BLaER1 treated with 17β-estradiol and CSF1 and Interleukin-3, amounts not matched to agents 10 nM and 100 nM (cell line): ENCODE data around the gene KCNIP4.
"Not testable (repeated sequence)": the region's sequence is repeated elsewhere in the genome, so short reads cannot be mapped to it uniquely, and the experiment has no call there.

ENCODE experiments used
- H3K27ac ChIP-seq, 11 experiments: shearing (Covaris generic); formaldehyde crosslinking; 2 replicates each; pipeline ENCODE4 v1.8.1; 2022
- H3K27me3 ChIP-seq, 11 experiments: shearing (Covaris generic); formaldehyde crosslinking; 2 replicates each; pipeline ENCODE4 v1.8.1; 2022
- H3K36me3 ChIP-seq, 11 experiments: shearing (Covaris generic); formaldehyde crosslinking; 2 replicates each; pipeline ENCODE4 v1.8.1; 2022
- H3K4me1 ChIP-seq, 10 experiments: shearing (Covaris generic); formaldehyde crosslinking; 2 replicates each; pipeline ENCODE4 v1.8.1; 2022
- H3K4me2 ChIP-seq, 11 experiments: shearing (Covaris generic); formaldehyde crosslinking; 2 replicates each; pipeline ENCODE4 v1.8.1; 2022
- H3K4me3 ChIP-seq, 10 experiments: shearing (Covaris generic); formaldehyde crosslinking; 2 replicates each; pipeline ENCODE4 v1.8.1; 2022
- H3K9ac ChIP-seq, 11 experiments: shearing (Covaris generic); formaldehyde crosslinking; 2 replicates each; pipeline ENCODE4 v1.8.1; 2022
- H3K9me3 ChIP-seq, 11 experiments: shearing (Covaris generic); formaldehyde crosslinking; replicated peaks in 1 of 11; 2 replicates each; pipeline ENCODE4 v1.8.1; 2022
- H4K20me1 ChIP-seq, 11 experiments: shearing (Covaris generic); formaldehyde crosslinking; 2 replicates each; pipeline ENCODE4 v1.8.1; 2022
- Cebpa-rat ChIP-seq, 11 experiments: shearing (Covaris generic); IDR thresholded peaks; 2 replicates each; pipeline ENCODE4 v1.8.1; 2022

The KCNIP4 gene

GRCh38 chr4:20760053-20760452 is 1188.5 kb downstream of the KCNIP4 start:
- TF ChIP-seq Cebpa-rat (IDR thresholded peaks at IDR 0.05): no peak

DNA sequence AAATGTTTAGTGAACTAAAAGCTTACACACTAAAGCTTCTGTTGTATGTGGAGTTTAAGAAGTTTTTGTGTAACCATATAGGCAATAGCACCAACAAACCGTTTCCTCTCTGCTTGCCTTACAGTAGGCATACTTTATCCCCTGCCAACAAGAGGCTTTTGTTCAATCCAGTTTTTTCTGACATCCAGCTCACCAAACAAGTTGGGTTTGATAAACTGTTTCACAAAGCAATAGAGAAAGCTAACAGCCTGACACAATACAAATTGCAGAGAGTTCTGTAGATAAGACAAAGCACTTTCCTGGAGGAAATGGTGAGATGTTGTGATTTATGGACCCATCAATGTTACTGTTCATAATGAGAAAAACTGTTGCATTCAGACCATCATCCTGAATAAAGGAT is 1194.5 kb downstream of the KCNIP4 start:
- Histone ChIP-seq H3K4me1 (no peaks in the 10 kb centered on the region), H4K20me1 (no peaks in the 10 kb centered on the region), H3K27ac (no peak overlapping the region), H3K4me2 (no peak overlapping the region), H3K4me3 (no peak overlapping the region), H3K27me3 (no peaks in the 10 kb centered on the region), H3K36me3 (peaks cover 4 to 49% (median 21%) of the 10 kb centered on the region in 11 experiments; a peak in 18 of 22 replicates), H3K9ac (no peak overlapping the region), H3K9me3 (no peaks in the 10 kb centered on the region)
- no peak for TF ChIP-seq Cebpa-rat (IDR thresholded peaks at IDR 0.05)

More at GRCh38 chr4:20760053-20760452, 1188.5 kb downstream of the KCNIP4 start:
- no peak overlapping the region for H3K4me3 ChIP-seq
- no peak overlapping the region for H3K27ac ChIP-seq
- H3K4me2 ChIP-seq: no peak overlapping the region
- H3K9ac ChIP-seq: no peak overlapping the region
- no peaks in the 10 kb centered on the region for H3K4me1 ChIP-seq
- H4K20me1 ChIP-seq: no peaks in the 10 kb centered on the region
- no peaks in the 10 kb centered on the region for H3K9me3 ChIP-seq
- H3K36me3 ChIP-seq: no peaks in the 10 kb centered on the region
- H3K27me3 ChIP-seq: no peaks in the 10 kb centered on the region

DNA sequence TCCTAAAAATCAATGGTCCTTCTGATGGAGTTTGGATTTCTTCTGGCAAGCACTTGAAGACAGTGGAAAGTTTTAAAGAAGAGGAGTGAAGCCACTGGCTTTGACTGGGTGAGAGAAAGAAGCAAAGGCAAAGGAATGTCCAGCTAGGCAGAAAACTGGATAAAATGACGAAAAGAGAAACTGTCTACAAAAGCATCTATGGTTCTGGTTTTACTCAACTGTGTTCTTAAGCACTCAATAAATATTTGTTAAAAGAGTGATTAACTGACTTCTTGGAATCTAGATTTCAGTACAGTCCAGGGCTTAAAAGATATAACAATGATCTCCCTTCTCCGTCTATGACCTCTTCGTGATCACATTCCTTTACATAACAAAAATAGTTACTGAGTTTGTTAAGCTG is 1195.9 kb downstream of the KCNIP4 start:
- H3K4me2 ChIP-seq: no peak overlapping the region
- H3K9ac ChIP-seq: no peak overlapping the region
- no peak overlapping the region for H3K4me3 ChIP-seq
- H3K4me1 ChIP-seq: no peaks in the 10 kb centered on the region
- peaks cover 8 to 49% (median 22%) of the 10 kb centered on the region in 11 experiments; a peak in 18 of 22 replicates for H3K36me3 ChIP-seq
- no peaks in the 10 kb centered on the region for H4K20me1 ChIP-seq
- H3K9me3 ChIP-seq: no peaks in the 10 kb centered on the region
- TF ChIP-seq Cebpa-rat (IDR thresholded peaks at IDR 0.05): no peak
- H3K27ac ChIP-seq: no peak overlapping the region
- no peaks in the 10 kb centered on the region for H3K27me3 ChIP-seq

- peaks cover 0 to 20% (median 3%) of the 10 kb centered on the region in 11 experiments; a peak in 8 of 22 replicates for H3K36me3 ChIP-seq
- H3K27ac ChIP-seq: not testable (repeated sequence)
Observed at GRCh38 chr4:20746000-20746399, 1202.6 kb downstream of the KCNIP4 start.

DNA sequence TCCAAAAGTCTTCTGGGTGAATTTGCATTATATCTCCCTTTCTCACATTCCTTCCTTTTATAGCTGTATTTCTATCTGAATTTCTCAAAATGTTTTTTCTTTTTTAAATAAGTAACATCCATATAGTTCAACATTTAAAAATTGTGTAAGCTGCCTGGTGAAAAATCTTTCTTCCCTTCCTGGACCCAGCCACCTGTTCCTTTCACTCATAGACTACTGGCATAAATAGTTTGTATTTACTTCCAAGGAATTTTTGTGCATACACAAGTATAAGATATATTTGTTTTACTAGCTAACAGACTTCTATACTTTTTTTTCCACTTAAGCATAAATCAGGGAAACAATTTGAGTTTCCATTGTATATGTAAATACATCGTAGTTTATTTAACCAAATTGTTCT is 1212.6 kb downstream of the KCNIP4 start:
- Histone ChIP-seq H3K36me3 (peaks cover 71 to 90% (median 81%) of the 10 kb centered on the region in 11 experiments), H3K27ac (no peak overlapping the region), H3K9ac (no peak overlapping the region), H3K27me3 (no peaks in the 10 kb centered on the region), H3K9me3 (peaks cover 43 to 59% (median 49%) of the 10 kb centered on the region in 11 experiments), H3K4me1 (no peaks in the 10 kb centered on the region), H4K20me1 (no peaks in the 10 kb centered on the region), H3K4me2 (no peak overlapping the region), H3K4me3 (no peak overlapping the region)
- TF ChIP-seq Cebpa-rat (IDR thresholded peaks at IDR 0.05): no peak

More at GRCh38 chr4:20746000-20746399, 1202.6 kb downstream of the KCNIP4 start:
- not testable (repeated sequence) for H3K4me2 ChIP-seq, H3K27me3 ChIP-seq, H3K9ac ChIP-seq, H4K20me1 ChIP-seq, H3K4me3 ChIP-seq, H3K4me1 ChIP-seq
- peaks cover 5 to 24% (median 12%) of the 10 kb centered on the region in 11 experiments; a peak in 12 of 22 replicates for H3K9me3 ChIP-seq

DNA sequence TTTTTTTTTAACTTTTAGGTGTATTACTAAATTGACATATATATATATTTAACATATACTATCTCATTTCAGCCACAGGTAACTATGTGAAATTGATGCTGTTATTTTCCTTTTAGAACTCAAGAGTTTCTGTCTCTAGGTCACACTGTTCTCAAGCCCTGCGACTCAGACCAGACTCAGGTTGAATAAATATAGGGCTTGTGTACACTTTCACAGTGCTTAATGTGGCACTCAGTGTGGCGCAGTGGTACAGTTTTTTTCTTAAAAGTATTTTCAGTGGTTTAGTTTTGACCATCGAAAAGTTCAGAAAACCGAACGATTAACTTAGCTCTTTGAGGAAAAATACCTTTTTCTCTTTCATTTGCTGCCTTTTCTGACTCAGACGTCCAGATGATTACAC is 1223.7 kb downstream of the KCNIP4 start:
- peaks cover 86 to 98% (median 92%) of the 10 kb centered on the region in 11 experiments for H3K36me3 ChIP-seq

DNA sequence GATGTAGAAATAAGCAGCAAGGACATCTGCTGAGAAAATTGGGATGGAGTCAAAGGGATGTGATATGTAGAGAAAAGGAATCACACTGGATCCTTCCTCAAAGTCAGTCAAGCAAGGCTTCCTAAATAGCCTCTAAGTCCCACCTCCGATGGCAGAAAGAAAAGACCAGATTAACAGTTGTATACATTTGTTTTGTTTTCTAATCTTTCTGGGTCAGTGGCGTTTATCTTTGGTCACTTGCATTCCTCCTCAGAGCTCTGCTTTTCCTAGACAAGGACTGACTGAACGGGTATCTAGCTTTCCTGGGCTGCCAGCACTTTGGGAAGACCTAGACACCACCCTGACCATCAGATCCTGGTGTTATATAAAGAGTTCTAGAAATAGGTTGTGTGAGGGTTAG is 1225.1 kb downstream of the KCNIP4 start:
- peaks cover 23 to 35% (median 28%) of the 10 kb centered on the region in 11 experiments for H3K9me3 ChIP-seq
- 0 out of 22 replicates have a peak, but pooled peaks cover 0 to 4% (median 0%) of the 10 kb centered on the region in 11 experiments for H4K20me1 ChIP-seq
- no peak overlapping the region for H3K27ac ChIP-seq
- H3K4me2 ChIP-seq: no peak overlapping the region
- H3K4me3 ChIP-seq: no peak overlapping the region
- H3K36me3 ChIP-seq: peaks cover 80 to 95% (median 88%) of the 10 kb centered on the region in 11 experiments
- H3K27me3 ChIP-seq: no peaks in the 10 kb centered on the region
- no peaks in the 10 kb centered on the region for H3K4me1 ChIP-seq
- H3K9ac ChIP-seq: no peak overlapping the region
- TF ChIP-seq Cebpa-rat (IDR thresholded peaks at IDR 0.05): no peak

More for the DNA sequence above, 1223.7 kb downstream of the KCNIP4 start:
- Histone ChIP-seq H3K27me3 (no peaks in the 10 kb centered on the region), H3K4me3 (no peak overlapping the region), H4K20me1 (0 out of 22 replicates have a peak, but pooled peaks cover 0 to 4% (median 0%) of the 10 kb centered on the region in 11 experiments), H3K9me3 (peaks cover 23 to 29% (median 27%) of the 10 kb centered on the region in 11 experiments), H3K9ac (no peak overlapping the region), H3K27ac (no peak overlapping the region), H3K4me2 (no peak overlapping the region), H3K4me1 (no peaks in the 10 kb centered on the region)
- TF ChIP-seq Cebpa-rat (IDR thresholded peaks at IDR 0.05): no peak

DNA sequence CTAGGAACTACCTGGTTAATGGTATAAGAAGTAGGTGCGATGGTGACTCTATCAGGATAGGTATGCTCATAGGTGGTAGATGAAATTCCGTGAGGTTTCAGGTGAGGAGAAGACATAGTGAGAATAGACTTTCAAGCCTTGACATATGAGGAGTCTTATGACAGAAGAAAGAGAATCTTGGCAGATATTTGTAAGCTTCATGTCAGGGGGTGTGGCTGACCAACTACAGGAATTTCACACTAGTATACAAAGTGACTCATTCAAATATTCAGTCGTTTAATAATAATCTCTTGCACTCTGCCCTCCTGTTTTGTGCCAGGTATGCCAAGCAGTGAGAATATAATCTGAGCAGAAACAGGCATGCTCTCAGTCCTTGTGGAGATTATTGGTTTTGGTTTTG is 1225.6 kb downstream of the KCNIP4 start:
- TF ChIP-seq Cebpa-rat (IDR thresholded peaks at IDR 0.05): no peak
- H3K9me3 ChIP-seq: peaks cover 23 to 35% (median 28%) of the 10 kb centered on the region in 11 experiments
- H4K20me1 ChIP-seq: 0 out of 22 replicates have a peak, but pooled peaks cover 0 to 4% (median 0%) of the 10 kb centered on the region in 11 experiments
- peaks cover 78 to 95% (median 86%) of the 10 kb centered on the region in 11 experiments for H3K36me3 ChIP-seq
- no peak overlapping the region for H3K4me2 ChIP-seq
- H3K4me3 ChIP-seq: no peak overlapping the region
- H3K4me1 ChIP-seq: no peaks in the 10 kb centered on the region
- H3K27ac ChIP-seq: no peak overlapping the region
- H3K27me3 ChIP-seq: no peaks in the 10 kb centered on the region
- no peak overlapping the region for H3K9ac ChIP-seq

GRCh38 chr4:20711335-20711734 is 1237.2 kb downstream of the KCNIP4 start:
- H3K27me3 ChIP-seq: no peaks in the 10 kb centered on the region
- H3K4me3 ChIP-seq: no peak overlapping the region
- no peak overlapping the region for H3K4me2 ChIP-seq
- H3K4me1 ChIP-seq: no peaks in the 10 kb centered on the region
- H3K27ac ChIP-seq: no peak overlapping the region
- H3K36me3 ChIP-seq: peaks cover 64 to 92% (median 80%) of the 10 kb centered on the region in 11 experiments
- peaks cover 9 to 23% (median 16%) of the 10 kb centered on the region in 11 experiments; a peak in 21 of 22 replicates for H3K9me3 ChIP-seq
- H3K9ac ChIP-seq: no peak overlapping the region
- no peaks in the 10 kb centered on the region for H4K20me1 ChIP-seq
- TF ChIP-seq Cebpa-rat (IDR thresholded peaks at IDR 0.05): no peak
